Measurements from ENCODE around the gene ZIC5.

Gene ZIC5

DNA sequence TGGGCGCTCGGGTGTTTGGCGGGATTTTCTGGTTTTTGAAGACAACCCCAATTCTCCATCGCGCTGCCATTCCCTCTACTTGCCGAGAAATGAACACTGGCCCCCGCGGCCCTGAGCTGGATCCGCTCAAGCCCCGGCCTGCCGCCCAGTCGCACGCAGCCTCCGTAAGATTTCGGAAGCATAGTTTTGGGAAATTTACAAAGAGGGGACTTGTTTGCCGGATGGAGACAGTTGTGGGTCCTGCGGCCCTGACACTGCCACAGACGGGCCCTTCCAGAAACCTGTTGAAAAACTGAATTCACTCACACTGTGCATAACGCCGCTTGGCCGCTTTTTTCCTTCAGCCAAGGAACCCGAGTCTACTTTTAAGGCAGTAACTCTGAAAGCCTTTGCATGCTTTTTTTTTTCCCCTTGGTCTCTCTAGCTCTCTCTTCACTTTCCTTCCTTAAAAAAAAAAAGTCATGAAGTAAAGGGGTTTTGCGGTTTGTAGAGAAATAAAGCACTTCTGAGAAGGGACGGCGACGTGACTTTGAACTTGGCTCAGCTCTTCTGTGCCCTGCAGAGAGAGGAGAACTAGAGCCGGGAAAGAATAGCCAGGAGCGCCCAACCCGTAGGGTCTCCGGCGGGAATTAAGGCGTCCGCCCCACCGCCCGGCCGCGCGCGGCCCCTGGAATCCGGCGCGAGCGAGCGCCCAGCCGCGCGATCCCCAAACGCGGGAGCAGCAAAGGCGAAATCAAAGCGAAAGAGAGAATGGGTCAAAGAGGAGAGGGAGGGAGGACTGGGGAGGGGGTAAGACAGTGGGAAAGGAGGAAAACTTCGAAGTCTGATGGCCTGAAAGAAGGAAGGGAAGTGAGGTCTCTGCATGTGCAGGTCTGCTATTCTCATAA is 6.6 kb upstream of the ZIC5 start:
- TF ChIP-seq CTCF (IDR thresholded peaks at IDR 0.05; ENCODE audit: insufficient read depth, low read depth, low read length, missing control alignments), result no peak
- DNase-seq (ENCODE audit: low read depth), result no peak
- H3K4me3 ChIP-seq (ENCODE audit: low read depth, low read length), result no peak overlapping the region

DNA sequence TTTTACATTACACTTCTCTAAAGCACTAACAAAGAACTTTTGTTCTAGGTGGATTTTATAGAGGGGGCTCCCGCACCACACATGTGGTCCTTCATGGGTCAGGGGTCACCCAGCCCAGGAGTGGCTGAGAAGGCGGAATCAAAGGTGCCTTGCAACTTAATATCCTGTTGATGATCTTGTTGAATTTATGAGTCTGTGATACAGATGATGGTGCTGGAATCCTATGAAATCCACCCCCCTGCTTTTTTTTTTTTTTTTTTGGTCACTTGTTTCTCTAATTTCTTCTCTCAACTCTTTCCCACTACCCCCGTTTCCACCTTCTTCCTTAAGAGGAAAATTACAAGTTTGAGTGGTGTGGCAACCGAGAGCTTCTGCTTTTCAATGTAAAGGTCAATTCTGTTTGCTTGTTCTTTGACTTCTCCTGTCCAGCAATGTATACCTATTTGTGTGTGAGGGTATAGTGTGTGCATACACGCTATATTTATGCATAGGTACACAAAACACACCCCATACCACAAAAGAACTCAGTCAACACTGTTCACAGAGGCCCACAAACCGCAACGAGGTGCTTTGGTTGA is 5.9 kb upstream of the ZIC5 start:
- H3K4me3 ChIP-seq (ENCODE audit: low read depth, low read length), result no peak overlapping the region
- no peak for TF ChIP-seq CTCF (IDR thresholded peaks at IDR 0.05; ENCODE audit: insufficient read depth, low read depth, low read length, missing control alignments)
- DNase-seq (ENCODE audit: low read depth), result no peak

- TF ChIP-seq CTCF (IDR thresholded peaks at IDR 0.05; ENCODE audit: insufficient read depth, low read depth, low read length, missing control alignments), result no peak
- no peak for DNase-seq (ENCODE audit: low read depth)
- no peak overlapping the region for H3K4me3 ChIP-seq (ENCODE audit: low read depth, low read length)
Measured at GRCh38 chr13:99976575-99976974, 5.0 kb upstream of the ZIC5 start.

DNA sequence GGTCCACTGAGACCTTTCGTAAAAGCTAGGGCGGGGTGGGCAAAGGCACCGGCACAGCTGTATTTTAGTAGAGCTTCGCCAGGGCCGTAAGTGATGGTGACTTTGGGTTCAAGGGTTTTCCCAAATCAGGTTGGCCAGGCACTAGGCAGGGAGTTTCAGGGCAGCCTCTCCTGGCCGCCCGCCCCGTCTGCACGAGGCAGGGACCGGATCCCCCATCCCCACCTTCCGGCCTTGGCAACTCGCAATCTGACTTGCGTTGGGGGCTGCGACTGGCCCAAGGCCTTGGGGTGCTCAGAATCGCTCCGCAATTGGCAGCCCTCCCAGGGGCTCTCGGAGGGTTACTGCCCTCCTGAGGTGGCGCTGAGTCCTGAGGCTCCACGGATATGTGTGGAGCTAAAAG is 4.1 kb upstream of the ZIC5 start:
- no peak for DNase-seq (ENCODE audit: low read depth)
- TF ChIP-seq CTCF (IDR thresholded peaks at IDR 0.05; ENCODE audit: insufficient read depth, low read depth, low read length, missing control alignments), result no peak
- H3K4me3 ChIP-seq (ENCODE audit: low read depth, low read length), result no peak overlapping the region

DNA sequence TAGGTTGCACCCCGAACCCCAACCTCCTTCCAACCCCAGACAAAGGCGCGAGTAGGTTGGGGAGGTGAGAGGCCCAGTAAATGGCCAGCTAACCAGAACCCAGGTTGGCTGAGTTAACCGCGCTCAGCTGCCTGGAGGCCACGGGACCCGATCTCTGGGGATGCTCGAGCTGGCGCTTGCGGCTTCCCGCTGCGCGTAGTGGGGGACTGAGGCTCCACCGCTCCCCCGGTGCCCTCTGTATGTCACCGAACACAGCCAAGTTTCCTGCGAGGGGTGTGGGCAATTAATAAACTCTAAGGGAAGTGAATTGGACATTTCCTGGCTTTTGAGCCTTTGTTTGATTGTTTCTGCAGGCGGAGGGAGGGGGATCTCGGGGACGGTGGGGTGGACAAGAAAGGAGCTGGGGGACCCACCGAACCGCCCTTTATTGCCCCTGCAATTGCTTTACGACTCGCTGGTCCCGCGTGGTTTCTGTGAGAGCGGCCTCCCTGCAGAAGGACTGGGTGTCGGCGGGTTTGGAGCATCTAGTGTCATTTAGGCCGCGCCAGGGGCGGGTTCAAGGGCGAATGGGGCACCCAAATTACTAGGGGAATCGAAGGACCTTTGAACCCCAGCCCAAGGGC is 3.5 kb upstream of the ZIC5 start:
- no peak for DNase-seq (ENCODE audit: low read depth)
- no peak overlapping the region for H3K4me3 ChIP-seq (ENCODE audit: low read depth, low read length)
- no peak for TF ChIP-seq CTCF (IDR thresholded peaks at IDR 0.05; ENCODE audit: insufficient read depth, low read depth, low read length, missing control alignments)

- TF ChIP-seq CTCF (IDR thresholded peaks at IDR 0.05; ENCODE audit: insufficient read depth, low read depth, low read length, missing control alignments), result no peak
- H3K4me3 ChIP-seq (ENCODE audit: low read depth, low read length), result no peak overlapping the region
- DNase-seq (ENCODE audit: low read depth), result no peak
Measured at GRCh38 chr13:99974296-99974938, 2.9 kb upstream of the ZIC5 start.
